Measurements from ENCODE around the gene DIP2C.
"Not testable (repeated sequence)": the region's sequence is repeated elsewhere in the genome, so short reads cannot be mapped to it uniquely, and the experiment has no call there.

The DIP2C gene

DNA sequence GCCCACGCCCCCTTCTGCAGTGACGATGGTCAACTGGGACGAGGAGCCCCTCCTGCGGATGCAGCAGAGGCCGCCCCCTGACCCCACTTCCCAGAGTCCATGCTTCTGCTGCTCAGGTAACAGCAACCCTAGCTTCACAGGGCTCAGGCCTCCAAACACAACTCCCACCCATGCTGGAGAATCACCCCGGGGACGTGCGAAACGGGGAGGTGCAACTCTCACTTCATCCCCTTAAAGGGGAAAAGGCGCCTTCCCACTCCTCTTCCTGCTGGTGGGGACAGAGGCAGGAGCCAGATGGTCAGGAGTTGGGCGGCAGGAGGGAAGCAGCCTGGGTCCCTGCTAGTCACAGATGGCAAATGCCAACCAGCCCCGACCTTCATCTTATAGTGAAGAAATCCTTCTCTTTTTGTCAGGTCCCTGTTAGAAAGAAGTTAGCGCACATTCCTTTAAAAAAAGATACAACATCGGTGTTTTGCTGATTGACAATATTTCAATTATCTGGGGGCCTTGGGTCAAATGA lies 155.4 kb downstream of the DIP2C start:
- no peak for DNase-seq (ENCODE audit: low read depth in 3 of 3)

DNA sequence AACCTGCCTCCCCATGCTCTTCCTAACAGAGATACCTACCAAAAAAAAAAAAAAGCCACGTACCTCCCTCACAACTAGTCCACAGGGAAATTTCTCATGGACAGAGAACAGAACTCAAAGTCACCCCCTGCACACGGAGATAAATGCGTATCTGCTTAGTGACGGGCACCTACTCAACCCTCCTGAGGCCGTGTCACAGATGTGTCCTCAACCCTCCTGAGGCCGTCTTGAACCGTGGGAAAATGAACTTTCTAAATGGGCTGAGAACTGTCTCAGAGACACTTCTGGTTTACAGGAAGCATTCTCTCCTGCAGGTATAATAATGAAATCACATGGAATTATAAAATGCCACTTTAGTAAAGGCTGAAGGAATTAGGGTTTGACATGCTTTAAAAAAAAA lies 155.9 kb downstream of the DIP2C start:
- no peak for DNase-seq (ENCODE audit: low read depth in 3 of 3)

DNA sequence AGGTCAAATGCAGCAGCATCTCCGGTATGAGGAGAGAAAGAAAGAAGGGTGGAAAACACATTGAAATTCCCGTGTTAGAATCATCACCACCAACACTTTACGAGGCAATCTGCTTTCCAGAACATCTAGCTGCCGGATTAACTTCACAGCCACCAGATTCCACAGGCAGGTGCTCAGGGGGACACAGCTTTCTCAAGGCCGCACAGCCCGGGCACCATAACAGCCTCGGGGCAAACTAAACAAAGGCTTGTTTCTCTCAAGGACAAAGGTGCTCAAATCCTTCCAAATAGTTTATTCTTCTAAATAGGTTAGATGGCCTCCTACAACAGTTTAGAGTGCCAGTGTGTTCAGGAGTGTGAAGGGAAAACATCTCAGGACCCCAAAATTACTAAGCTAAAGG lies 156.3 kb downstream of the DIP2C start:
- no peak for DNase-seq (ENCODE audit: low read depth in 3 of 3)

DNA sequence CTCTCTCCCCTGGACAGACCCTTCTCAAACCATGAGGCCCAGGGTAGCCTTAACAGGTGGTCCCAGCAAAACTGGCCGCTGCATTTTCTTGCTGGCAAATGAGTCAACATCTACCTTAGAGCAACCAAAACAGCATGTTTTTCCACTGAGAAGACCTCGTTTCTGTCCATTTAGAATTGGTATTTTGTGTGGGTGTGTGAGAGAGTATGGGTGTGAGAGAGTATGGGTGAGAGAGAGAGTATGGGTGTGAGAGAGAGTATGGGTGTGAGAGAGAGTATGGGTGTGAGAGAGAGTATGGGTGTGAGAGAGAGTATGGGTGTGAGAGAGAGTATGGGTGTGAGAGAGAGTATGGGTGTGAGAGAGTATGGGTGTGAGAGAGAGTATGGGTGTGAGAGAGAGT lies 157.1 kb downstream of the DIP2C start:
- DNase-seq (ENCODE audit: low read depth in 3 of 3) = not testable (repeated sequence)

DNA sequence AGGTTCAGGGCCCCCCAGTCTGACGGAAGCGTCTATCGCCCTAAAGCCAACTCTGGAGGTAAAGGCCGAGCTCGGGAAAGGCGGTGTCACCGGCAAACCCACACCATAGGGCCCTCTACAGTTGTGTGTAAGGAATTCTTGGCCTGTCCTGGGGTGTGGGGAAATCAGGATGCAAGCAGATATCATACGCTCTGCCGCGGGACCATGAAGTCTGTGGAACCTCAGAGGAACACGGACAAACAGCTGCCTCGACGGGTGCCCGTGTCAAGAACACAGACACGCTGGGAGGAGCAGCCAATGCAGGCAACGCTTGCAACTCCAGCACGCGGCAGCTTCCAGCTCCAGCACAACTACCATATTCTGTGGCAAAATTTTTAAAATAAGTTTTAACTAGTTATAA lies 157.9 kb downstream of the DIP2C start:
- no peak for DNase-seq (ENCODE audit: low read depth in 3 of 3)

DNA sequence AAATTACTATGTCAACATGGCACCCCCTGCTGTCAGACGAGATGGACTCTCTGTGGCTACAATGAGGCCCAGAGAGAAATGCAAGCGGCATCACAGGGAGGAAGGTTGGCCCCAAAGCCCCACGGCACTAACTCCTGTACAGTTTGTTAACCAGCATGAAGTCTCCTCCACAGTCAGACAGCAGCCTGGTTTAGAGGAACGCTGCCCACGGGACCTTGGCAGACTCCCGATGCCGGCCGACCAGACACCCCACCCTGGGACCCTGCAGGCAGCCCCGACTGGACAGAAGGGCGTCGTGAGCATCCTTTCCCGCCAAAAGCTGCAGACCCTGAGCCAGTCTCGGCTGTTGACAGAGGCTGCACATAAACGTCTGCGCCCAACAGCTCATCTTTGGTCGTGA lies 158.8 kb downstream of the DIP2C start:
- DNase-seq (ENCODE audit: low read depth in 3 of 3) = no peak

DNA sequence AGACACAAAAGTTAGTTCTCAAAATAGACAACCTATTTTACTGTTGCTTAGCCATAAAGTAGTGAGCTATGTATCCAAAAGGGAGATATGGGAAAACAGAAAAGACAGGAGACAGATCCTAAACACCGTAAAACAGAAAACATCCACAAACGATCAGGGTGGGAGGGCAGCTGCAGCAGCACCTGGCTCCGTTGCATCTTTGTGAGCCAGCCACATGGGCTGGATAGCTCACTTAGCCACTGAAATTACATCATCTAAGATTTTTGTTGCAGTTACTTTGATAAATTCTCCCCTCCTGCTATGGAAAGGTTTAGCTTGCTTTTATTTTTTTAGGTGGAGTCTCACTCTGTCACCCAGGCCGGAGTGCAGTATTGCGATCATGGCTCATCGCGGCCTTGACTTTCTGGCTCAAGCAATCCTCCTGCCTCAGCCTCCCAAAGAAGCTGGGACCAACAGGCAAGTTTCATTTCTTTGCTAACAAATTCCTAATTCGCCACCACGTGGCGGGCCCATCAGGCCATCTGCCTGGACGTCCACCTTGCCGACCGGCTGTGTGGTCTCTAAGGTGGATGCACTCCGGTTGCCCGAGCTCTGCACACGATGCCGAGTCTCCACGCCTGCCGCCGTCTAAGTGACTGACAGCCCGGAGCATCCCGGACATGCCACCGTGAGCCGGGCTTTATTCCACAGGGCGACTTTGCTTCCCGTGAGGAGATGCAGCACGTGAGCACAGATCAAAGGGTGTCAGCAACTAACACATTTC lies 159.8 kb downstream of the DIP2C start:
- no peak for DNase-seq (ENCODE audit: low read depth in 3 of 3)

DNA sequence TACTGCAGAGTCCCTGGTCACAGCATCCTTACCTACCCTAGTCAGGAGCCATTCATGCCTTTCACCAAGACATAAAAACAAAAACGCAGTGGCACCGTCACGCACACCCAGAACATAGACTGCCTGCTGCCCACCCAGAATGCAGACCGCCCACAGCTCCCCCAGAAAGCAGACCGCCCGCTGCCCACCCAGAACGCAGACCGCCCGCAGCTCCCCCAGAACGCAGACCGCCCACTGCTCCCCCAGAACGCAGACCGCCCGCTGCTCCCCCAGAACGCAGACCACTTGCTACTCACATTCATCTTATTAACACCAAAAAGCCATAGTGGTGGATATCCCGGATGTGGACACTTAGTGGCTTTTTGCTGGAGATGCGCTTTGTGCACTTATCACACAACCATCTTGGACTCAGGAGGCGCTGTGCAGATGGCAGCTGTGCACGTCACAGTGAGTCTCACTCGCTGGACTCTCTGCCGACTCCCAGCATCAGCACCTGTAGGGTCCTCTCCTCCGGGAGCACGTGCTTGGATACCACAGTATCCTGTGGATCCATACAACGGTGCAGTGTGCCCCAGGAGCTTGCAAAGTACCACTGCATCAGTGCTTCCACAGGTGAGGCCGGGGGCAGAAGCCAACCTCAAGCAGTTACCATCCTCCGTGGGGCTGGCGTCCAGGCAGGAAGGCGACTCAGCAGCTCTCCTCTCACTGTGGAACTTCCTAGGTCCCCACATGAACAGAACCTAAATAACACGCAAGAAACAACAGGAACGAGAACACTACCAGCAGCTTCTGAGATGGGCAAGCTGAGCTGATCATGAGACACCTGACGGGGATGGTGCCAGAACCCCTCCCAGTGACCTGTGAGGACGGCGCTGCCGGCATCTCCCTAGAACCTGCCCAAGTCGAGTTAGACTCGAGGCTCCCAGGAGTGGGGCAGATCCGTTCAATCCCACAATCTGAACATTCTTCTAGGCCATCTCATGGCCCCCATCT lies 161.0 kb downstream of the DIP2C start:
- no peak for DNase-seq (ENCODE audit: low read depth in 3 of 3)

DNA sequence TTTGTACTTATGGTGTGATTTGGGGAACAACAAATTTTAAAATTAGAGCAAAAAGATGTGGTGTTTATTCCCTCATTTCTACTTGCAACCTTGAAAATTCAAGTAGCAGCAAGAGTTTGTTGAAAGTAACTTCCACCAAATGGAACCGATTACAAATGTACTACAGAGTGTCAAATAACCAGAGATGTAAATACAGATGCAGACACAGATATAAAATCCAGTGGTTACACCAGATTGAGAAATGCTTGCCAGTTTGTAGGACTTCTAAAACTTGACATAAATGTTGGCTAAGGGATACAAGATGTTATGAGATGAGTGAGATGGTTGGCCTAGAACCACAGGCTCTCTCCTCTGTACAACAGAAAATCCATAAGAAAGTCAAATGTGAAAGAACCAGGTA lies 162.1 kb downstream of the DIP2C start:
- no peak for DNase-seq (ENCODE audit: low read depth in 3 of 3)

DNA sequence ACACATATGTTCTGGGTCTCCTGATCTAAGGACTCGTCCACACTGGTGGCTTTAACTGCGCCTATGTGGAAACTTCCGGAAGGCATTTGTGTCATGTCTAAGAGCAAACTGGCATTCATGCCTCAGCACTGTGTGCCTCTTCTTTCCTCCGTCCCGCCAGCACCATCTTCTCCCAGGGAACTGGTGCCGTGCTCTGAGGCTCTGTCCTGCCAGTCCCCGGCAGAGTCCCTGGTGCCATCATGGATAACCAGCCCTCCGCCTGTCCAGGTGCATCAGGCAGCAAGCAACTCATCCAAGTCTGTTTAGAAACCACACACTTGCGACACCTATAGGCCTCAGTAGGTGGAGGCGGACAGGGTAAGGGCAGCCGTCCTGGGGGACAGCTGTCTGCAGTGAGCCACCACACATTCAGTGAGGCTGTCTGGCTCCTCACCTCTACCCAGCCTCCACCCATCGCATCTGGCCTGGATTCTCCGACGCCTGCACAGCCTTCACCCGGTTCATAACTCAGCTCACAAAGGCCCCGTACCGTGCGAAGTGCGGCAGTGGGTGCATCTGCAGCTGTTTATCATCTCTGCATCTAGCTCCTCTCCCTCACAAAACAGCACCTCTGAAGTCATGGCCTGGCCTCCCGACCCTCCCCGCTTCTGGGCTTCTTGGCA lies 162.7 kb downstream of the DIP2C start:
- no peak for DNase-seq (ENCODE audit: low read depth in 3 of 3)

DNA sequence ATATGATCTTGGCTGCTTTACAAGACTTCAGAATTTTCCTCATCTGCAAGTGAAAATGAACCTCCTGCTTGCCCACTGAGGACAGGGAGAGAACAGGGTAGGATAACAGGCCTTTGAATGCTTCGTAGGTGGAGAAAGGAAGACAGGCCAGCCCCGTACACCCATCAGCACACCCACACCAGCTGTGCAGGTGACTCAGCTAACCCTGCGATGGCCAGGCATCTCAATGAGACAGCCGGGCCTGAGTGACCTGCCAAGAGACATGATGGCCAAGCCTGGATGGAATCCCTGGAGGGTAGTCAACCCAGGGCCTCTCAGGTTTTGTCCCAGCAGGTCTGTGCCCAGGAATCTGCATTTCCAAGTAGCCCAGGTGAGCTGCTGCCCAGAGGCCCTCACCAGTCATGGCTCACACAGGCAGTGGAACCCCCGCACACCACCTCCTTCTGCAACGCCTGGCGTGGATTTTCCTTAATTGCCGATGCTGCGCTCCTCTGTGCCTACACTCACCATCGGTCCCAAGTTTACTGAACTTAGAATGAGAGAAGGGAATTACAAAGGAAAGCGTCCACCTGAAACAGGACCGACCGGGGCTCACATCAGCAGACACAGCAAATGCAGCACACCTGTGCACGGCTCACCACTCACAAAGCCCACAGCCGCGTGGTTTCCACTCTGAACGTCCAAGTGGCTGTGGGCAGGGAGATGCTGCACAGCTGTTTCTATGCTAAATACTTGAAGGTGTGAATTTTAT lies 163.7 kb downstream of the DIP2C start:
- no peak for DNase-seq (ENCODE audit: low read depth in 3 of 3)

DNA sequence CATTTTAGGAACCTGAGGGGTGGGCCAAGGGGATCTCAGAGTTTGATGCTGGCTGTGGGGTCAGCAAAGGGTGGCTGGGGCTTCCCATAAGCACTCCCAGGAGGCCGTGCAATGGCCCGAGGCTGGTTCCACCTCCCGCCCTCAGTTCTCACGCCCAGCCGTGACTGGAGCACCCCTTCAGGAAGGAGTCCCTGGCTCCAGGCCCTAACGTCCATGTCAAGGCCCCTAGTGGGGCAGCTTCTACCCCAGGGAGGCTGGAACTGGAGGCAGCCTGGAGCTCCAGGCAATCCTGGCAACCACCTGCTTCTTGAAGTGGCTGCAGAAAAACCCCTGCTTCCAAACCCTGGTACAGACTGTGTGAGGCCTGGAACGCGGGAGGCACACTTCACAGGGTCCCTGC lies 165.5 kb downstream of the DIP2C start:
- no peak for DNase-seq (ENCODE audit: low read depth in 3 of 3)

DNA sequence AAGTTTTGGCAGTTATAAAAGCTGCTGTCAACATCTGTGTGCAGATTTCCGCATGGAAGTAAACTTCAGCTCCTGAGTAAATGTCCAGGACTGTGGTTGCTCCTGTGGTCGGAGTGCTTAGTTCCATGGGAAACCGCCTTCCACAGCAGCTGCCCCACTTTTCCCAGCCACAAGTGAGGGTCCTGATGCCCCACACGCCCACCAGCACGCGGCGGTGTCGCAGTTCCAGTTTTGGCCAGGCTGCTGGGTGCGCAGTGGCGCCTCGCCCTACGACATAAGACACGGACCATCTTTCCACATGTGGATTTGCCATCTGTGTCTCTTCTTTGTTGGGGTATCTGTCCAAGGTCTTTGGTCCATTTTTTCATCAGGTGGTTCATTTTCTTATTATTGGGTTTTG lies 167.1 kb downstream of the DIP2C start:
- DNase-seq (ENCODE audit: low read depth in 3 of 3) = no peak

DNA sequence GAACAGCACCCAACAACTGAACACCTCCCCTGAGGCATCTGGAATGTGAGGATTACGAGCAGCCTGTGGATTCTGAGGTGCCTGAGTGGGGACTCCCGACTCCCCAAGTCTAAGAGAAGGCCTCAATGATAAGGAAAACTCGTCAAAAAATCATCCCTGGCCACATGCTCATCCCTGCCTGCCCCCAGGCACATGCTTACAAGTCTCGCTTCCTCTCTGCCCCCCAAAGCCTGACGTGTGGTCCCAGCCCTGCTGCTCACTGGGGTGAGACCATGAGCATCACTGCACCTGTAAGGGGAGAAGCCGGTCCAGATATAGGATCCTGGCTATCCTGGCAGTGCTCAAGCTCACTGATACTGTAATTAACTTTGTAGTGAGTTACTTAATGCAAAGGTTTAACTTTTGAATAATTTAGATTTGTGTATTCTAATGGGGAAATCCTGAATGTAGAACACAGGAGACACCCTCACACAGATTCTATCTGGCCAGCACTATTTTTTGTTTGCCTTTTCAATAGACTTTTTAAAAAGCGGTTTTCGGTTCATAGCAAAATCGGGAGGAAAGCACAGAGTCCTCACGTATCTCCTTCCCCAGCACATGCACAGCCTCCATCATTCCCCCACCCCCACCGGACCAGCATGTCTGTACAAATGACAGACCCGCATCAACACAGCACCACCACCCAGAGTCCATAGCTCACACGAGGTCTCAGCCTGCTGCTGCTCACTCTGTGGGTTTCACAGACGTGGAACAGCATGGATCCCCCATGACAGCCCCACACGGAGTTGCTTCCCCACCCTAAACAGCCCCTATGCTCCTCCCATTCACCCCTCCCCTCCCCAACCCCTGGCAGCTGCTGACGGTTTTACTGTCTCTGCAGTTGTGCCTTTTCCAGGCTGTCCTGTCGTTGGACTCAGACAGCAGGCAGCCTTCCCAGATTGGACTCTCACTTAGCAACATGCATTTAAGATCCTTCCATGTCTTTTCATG lies 167.9 kb downstream of the DIP2C start:
- no peak for DNase-seq (ENCODE audit: low read depth in 3 of 3)

DNA sequence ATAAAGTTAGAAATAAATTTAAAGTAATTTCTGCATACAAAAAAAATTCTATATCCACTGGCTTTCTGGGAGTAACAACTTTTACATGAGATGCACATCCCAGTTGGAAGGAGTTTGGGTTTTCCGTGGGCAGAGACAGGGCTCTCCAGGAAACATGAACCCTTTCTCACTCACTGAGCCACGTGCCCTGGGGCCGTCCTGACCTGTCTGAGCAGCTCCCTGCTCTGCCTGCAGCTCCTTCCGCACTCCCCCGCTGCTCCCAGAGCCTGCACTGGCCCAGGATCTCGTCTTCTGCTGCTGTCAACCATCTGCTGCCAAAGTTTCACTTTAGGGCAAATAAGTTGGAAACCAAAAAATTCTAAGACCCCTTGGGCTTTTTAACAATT lies 169.1 kb downstream of the DIP2C start:
- DNase-seq (ENCODE audit: low read depth in 3 of 3) = no peak

DNA sequence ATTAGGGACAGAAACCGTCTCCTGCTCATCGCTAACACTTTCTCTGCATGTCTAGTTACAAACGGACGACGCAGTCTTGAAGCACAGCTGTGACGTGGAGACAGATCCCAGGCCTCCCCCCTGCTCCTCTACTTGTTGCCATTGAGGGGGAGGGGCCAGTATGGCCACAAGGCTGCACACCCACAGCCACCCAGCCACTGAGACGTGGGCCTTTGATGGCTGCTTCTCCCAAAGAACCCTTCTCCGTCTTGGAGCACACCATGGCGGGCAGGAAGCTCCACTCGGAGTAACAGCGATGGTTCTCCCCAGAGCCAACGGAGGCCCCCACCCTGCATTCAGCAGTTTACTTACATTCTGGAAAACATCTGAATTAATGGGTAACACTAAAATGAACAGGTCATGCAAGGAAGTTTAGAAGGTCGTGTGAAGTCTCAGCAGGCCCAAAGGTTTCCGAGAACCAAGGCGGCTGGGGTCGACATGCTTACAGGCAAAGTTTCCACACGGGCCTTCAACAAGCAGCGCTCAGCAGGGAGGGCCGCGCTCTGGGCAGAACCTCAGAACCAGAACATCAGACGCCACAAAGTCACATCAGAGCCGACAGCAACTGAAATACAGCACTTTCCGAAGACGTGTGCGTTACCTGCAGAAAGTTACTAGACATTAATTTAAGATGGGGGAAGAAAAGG lies 169.6 kb downstream of the DIP2C start:
- DNase-seq (ENCODE audit: low read depth in 3 of 3) = no peak

DNA sequence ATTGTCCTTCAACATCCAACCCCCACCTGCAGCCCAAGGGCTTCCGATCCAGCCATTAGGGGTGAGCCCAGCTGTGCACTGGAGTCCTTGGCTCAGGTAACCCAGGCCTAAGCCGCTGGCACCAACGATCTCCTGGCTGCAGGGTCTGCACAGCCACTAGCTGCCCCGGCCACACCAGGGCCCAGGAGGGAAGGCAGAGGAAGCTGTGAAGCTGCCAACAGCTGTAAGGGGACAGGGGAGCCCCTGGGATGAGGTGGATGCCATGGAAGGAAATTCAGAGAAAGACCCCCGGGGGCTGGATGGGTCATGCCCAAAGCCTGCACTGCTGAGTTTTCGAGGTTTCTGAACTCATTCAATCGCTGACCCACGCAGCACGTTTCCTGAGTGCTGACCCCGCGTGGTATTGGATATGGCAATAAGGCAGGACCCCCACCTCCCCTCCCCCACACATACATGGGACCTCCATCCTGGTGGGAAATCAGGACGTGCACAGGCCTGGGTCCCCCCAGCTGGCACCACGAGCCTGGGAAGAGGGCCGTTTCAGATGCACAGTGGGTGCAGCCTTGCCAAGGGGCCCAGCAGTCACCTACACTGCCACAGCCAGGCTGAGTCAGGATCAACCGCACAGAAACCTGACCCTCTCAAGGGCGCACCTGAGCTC lies 170.3 kb downstream of the DIP2C start:
- no peak for DNase-seq (ENCODE audit: low read depth in 3 of 3)

DNA sequence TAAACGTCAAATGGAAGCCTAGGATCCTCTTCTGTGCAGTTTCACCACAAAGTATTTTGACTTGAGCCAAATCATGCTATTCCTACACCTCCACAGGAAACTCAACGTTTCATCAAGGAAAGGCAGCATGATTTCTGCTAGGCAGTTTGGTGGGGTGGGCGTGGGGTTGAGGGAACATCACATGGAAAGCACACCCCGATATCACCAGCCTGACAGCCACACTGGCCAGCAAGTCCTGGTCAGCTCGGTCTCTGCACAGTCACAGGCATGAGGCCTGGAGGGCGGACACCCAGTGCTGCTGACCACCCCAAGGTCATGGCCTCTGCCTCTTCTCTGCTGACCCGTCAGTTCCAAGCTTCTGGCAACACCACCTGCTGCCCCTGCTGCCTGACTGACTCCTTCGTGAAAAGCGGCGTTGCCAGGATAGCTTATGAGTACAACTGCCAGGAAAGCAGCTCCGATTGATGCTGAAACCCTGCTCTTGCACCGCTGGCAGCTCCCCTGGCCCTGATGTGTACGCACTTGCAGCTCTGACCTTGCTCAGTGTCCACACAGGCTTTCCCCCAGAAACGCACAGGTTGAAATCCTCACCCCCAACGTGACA lies 171.5 kb downstream of the DIP2C start:
- DNase-seq (ENCODE audit: low read depth in 3 of 3) = no peak
